ENCODE results near the gene GNG4.

DNA sequence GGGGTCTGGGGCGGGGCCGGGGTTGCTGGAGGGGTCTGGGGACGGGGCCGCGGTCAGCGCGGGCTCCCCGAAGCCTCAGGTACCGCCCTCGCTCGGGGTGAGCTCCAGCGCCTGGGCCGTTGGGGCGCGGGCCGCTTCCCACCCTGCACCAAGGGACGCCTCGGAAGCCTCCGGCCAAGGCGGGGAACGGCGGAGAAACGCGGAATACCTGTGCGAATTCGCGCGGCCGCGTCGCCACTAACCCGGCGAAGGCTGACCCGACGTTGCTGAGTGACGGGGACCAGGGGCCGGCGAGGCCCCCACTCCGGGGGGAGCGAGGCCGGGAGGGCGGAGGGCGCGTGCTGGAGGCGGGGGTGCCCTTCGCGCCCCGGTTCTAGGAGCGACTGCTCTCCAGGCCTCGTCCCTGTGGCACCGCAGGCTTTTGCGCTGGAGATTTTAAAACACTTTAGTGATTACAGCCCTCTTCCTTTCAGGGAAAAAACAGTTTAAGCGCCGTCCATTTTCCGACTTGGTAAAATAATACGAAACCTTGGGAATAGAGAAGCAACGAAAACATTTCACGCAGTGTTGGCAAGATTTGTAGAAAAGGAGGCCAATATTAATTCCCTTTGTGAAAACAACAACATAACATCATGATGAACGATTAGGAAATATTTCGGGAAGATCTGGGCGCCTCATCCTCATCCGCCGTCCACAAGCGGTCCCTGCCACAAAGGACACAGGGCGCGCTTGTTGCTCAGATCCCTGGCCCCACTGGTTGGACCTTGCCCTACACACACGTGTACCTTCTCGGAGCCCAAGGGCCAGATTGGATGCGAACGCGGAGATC, 971 bp upstream of the GNG4 start:
- no peak for TF ChIP-seq POLR2AphosphoS5 (IDR thresholded peaks at IDR 0.05; ENCODE audit: low read depth, low read length)
- no peak for TF ChIP-seq POLR2A (IDR thresholded peaks at IDR 0.05; ENCODE audit: low read depth, low read length)
- TF ChIP-seq TAF1 (IDR thresholded peaks at IDR 0.05; ENCODE audit: low read depth, low read length) = no peak
- TF ChIP-seq POU2F2 (IDR thresholded peaks at IDR 0.05; ENCODE audit: low read depth, low read length) = no peak
- no peak for TF ChIP-seq PAX5 (IDR thresholded peaks at IDR 0.05; ENCODE audit: insufficient read depth, low read length, severe bottlenecking)
